HK-2 (cell line): ENCODE measurements around the gene PEX11A.

Experiments used
- DNase-seq: peaks from one replicate; pipeline ENCODE4 v3.0.0-alpha.2; 2018; ENCODE audit not compliant: unreplicated experiment

The PEX11A gene

DNA sequence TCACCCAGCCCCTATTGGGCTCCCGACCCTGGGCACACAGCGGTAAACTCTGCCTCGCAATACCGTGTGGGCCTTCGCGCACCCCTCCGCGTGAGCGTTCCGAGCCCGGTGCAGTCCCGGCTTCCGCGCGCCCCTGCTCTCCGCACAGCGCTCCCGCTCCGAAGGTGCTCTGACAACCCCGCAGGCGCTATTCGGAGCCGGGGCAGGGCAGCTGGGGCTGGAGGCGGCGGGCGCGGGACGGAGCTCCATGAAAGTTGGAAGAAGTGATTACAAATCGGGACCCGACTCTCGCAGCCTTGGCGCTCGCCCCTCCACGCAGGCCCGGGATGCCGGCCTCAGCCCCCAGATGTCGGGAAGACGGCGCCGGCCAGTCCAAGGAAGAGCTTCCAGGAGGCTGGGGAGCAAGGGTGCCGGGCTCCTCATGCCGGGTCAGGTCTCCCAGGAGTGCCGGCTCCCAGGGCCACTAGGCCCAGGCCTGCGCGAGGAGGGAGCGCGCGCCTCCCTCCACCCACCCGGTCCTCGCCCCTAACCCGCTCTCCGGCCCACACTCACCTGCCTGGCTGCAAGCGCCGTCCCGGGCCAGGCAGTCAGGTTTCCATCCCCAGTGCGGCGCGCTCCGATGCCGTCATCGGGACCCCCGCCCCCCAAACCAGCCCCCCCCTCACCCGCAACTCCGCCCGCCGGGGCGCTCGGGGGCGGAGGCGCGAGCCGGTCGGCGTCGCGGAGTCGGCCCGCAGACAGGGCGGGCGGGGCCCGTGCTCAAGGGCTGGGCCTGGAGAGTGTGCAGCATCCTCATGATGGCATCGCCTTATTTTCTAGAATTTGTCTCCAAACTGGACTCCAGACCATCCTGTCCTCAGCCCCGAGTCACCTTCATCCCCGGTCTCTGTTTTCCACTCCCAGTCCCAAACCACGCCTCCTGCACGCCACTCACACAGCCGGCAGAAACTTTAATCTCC lies 35.4 kb downstream of the PEX11A start, which contains the start of gene KIF7:
Gene KIF7 (minus strand): TSS at position 621 of the 959 bp plus-strand sequence. CDS start 2,537 bp downstream, outside the sequence.
- peak; percentile 28 for DNase-seq

- DNase-seq = no peak
These were observed 36.2 kb downstream of the PEX11A start for GRCh38 chr15:89654301-89654761.

- DNase-seq = no peak
These were observed 37.0 kb downstream of the PEX11A start for GRCh38 chr15:89653578-89653977.

DNA sequence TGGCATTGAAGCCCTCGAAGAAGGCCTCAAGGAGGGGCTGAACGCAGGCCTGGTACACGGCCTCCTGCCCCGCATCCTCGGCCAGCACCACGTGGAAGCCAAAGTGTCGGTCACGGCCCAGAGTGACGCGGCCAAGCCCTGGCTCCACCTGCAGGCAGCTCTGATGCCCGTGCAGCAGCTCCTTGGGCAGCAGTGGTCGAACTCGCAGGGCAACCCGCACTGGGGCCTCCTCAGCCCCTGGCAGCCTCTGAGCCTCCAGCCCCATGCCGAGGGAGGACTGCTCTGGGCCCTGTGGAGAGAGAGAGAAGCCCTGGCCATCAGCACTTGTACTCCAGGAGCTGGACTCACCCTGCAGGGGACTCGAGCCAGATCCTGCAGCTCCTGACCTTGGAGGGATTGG lies 37.9 kb downstream of the PEX11A start:
- DNase-seq = no peak

DNA sequence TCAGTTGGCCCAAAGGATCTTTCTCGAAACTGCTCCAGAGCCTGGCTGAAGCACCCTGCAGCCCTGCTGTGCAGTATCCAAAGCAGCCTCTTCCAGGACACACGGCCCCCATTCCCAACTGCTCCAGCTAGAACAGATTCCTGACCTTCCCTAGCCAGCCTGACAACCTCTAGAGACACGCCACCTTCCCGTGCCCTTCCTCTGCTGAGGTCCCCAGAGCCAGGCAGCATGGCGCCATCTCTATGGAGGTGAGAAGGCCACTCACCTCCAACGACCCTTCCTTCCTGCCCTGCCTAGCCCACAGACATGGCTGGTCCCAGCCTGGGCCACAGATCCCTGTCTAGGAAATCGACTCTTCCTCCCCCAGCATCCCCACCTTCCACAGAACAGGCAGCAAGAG lies 38.4 kb downstream of the PEX11A start:
- DNase-seq = no peak

GRCh38 chr15:89649716-89650115 lies 40.8 kb downstream of the PEX11A start:
- no peak for DNase-seq

- DNase-seq = no peak
These were observed 41.4 kb downstream of the PEX11A start for GRCh38 chr15:89649013-89649625.

DNA sequence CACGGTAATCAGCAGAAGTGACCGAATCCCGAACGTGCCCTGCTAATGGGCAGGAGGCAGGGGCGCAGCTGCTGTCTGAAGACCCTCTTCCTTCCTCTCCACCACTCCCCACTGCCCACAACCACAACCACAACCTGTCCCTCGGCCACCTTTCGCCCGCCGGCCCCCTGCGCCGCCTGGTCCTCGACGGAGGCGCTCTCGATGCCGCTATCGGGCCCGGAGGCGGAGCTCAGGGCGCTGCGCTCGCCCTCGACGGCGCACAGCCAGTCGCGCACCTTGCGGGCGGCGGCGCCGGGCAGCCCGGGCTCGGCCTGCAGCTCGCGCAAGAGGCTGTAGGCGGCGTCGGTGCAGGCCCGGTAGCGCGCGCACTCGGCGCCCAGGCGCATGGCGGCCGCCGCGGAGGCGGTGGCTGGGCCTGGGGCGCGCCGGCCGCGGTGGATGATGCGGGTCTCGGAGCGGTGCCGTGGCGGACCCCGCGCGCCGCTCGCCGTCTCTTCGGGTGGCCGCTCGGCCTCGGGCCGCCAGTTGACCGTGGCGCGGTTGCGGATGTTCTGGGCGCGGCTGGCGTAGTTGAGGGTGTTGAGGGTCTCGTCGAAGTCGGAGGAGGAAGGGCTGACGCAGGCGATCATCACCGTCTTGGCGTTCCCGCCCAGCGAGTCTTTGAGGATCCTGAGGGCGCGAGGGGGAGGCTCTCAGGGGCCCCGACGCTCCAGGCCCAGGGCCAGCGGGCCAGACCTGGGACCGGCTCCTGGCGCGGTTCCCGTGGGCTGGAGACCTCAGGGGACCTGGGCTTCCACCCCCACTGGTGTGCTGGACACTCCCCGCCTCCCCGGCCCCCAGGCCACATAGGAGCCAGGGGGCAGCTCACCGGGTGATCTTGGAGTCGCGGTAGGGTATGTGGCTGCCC lies 42.2 kb downstream of the PEX11A start:
- no peak for DNase-seq

DNA sequence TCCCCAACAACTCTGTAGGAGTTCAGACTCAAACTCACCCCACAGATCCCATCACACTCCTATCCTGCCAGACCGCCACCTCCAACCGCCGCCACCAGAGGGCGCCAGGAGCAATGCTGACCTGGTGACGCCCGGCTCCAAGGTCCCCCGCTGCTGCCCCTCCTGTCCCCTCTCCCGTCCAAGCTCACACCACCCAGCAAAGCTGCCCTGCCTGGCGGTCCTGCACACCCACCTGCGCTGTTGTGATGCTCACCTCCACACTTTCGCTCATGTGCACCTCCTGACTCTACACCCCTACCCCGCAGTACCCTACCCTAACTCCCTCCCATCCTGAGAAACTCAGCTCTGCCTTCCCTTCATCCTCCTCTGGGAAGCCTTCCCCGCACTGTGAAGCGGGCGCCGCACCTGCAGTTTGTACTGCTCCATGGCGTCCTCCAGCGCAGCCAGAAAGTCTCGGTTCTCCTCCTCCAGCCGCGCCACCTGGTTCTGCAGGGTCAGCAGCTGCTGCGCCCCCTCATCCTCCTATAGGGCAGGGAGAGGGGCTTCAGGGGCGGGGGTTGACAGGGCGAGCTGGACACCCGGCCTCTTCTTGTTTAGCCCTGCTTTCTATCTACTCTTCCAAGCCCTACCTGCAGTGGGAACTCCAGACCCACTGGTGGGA lies 43.2 kb downstream of the PEX11A start:
- DNase-seq = peak; percentile 73

GRCh38 chr15:89646416-89647141 lies 44.0 kb downstream of the PEX11A start:
- no peak for DNase-seq

GRCh38 chr15:89645680-89646079 lies 44.9 kb downstream of the PEX11A start:
- DNase-seq = no peak

GRCh38 chr15:89642106-89642505 lies 48.4 kb downstream of the PEX11A start:
- DNase-seq = no peak

DNA sequence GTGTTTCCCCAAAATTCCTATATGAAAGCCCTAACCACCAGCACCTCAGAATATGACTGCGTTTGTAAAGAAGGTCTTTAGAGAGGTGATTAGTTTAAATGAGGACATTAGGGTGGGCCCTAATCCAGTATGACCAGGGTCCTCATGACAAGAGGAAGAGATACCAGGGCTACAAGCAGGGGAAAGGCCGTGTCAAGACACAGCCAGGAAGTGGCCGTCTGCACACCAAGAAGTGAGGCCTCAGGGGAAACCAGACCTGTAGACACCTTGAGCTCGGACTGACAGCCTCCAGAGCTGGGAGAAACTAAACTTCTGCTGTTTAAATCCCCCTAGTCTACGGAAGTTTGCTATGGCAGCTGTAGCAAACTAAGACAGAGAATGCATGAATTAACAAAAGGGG lies 49.5 kb downstream of the PEX11A start:
- no peak for DNase-seq

DNA sequence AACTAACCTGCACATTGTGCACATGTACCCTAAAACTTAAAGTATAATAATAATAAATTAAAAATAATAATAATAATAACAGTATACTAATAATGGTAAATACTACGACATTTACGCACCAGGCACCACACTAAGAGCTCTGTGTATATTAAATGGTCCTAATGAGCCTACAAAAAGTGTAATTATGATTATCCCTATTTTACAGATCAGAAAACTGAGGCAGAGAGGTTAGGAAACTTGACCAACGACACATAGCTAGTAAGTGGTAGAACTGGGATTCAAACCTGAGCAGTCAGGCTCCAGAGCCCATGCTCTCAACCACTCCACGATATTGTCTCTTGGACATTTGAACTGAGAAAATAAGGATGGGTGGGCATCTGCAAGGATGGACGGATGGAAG lies 50.3 kb downstream of the PEX11A start:
- no peak for DNase-seq

- DNase-seq = no peak
These were observed 57.0 kb downstream of the PEX11A start for GRCh38 chr15:89633585-89633984.

- no peak for DNase-seq
These were observed 57.8 kb downstream of the PEX11A start for GRCh38 chr15:89632563-89633430.

- DNase-seq = no peak
These were observed 58.7 kb downstream of the PEX11A start for GRCh38 chr15:89631902-89632264.
